Esophagus squamous epithelium (tissue), 4 donors: ENCODE data around the gene KLHL14.

Experiments
- CTCF ChIP-seq, 6 experiments: fragments of 450-650 bp in 4 of 6; fragments of 200-600 bp in 2 of 6; sonication (generic) in 2 of 6; IDR thresholded peaks; one replicate each; pipeline ENCODE4 v1.5.1; 2016 to 2019; ENCODE audit warnings: antibody characterized with exemption in 6 of 6, mild to moderate bottlenecking in 4 of 6, moderate library complexity in 4 of 6
- POLR2A ChIP-seq, 4 donors: fragments of 450-650 bp; IDR thresholded peaks; one replicate each; pipeline ENCODE4 v1.6.1; 2017; ENCODE audit warnings: antibody characterized with exemption in 4 of 4, mild to moderate bottlenecking in 4 of 4, moderate library complexity in 3 of 4

- no peak for TF ChIP-seq CTCF (IDR thresholded peaks at IDR 0.05)
- TF ChIP-seq POLR2A (IDR thresholded peaks at IDR 0.05), result no peak
Measured at GRCh38 chr18:32735781-32736180, 37.0 kb downstream of the KLHL14 start.
